Spinal cord (tissue), 10 donors: ENCODE results near the gene MB21D2. TPM values are rescaled to one million over a fixed set of nuclear protein-coding genes. Genes with fewer than 3 reads are reported as not detected.

Experiments
- DNase-seq, 6 donors: peaks; one replicate each; pipeline versions ENCODE4 v3.0.0 to v3.0.0-alpha.2; 2013 to 2015; ENCODE audit warnings: low spot score in 6 of 6, low read depth in 4 of 6
- H3K27ac ChIP-seq: one replicate; pipeline ENCODE4 v1.5.1; 2013; ENCODE audit warnings: low read depth, low read length, control low read depth
- H3K27me3 ChIP-seq: one replicate; pipeline ENCODE4 v1.6.1; 2013; ENCODE audit warnings: low read length; ENCODE audit not compliant: control insufficient read depth, insufficient read depth
- H3K36me3 ChIP-seq: one replicate; pipeline ENCODE4 v1.6.1; 2013; ENCODE audit warnings: low read length; ENCODE audit not compliant: control insufficient read depth, insufficient read depth
- H3K4me1 ChIP-seq: one replicate; pipeline ENCODE4 v1.6.1; 2013; ENCODE audit warnings: low read length; ENCODE audit not compliant: control insufficient read depth, insufficient read depth
- H3K4me3 ChIP-seq: one replicate; pipeline ENCODE4 v1.5.1; 2013; ENCODE audit warnings: low read depth, low read length, control low read depth
- H3K9me3 ChIP-seq: one replicate; pipeline ENCODE4 v1.6.1; 2013; ENCODE audit warnings: low read length; ENCODE audit not compliant: control insufficient read depth, insufficient read depth
- WGBS: methylation state at CpG from one replicate; pipeline ENCODE4 v1.1.5; 2013; ENCODE audit warnings: missing lambda C conversion rate; ENCODE audit not compliant: insufficient coverage; 5-methylcytosine and 5-hydroxymethylcytosine counted together
- polyA plus RNA-seq, 2 donors: library from polyadenylated mRNA; unstranded; fragments of 120-200 nt; gene quantifications; one replicate each; pipeline ENCODE4 v1.2.1, GENCODE V29; 2013; ENCODE audit not compliant: insufficient read length in 2 of 2
- total RNA-seq, 2 donors: library from RNA; depleted of rRNA in 1 of 2; stranded (reverse); fragments of 120-200 nt in 1 of 2; fragments of >200 nt in 1 of 2; gene quantifications; one replicate each; pipeline versions ENCODE4 v1.2.3 to v1.2.4, GENCODE V29; 2013 to 2014
- donor health status: healthy.

The MB21D2 gene
- total and polyA plus RNA-seq, 4 donors: 9.5 to 23.4 (median 21.1) TPM

DNA sequence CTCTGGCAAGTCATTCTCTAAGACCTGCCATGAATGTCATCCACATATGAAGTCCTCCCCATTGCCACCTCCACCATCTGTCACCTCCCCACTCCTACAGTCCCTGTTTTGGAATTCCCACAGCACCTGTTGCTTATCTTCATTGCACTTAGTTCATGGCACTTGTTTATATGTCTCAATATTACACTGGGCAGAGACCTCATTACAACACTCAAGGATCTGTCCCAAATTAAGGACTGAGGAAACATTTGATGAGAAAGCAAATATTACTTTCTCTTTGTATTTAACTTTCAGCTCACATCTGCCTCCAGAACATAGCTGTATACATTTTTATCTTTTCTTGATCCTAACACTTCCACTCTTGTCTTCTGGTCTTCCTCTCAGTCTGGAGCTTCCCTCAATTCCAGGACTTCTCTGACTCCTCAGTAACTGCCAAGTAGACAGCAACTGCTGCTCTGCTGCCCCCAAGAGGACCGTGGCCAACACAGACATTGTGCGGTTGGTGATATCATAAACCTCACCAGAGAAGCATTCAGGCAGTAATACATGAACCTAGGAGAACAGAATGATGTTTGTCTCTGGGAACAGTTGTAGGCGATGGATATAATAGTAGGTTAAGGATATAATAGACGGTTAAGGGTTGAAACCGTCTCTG is 145.3 kb downstream of the MB21D2 start:
- Histone ChIP-seq H3K4me3 (no peak overlapping the region), H3K27ac (no peak overlapping the region), H3K4me1 (no peaks in the 10 kb centered on the region), H3K9me3 (peaks cover 2% of the 10 kb centered on the region), H3K36me3 (no peaks in the 10 kb centered on the region), H3K27me3 (no peaks in the 10 kb centered on the region)
- 20% methylated on average over 2 of the region's 5 CpGs for WGBS
- DNase-seq: peak in 2 of 6 donors; percentile 5 to 29

DNA sequence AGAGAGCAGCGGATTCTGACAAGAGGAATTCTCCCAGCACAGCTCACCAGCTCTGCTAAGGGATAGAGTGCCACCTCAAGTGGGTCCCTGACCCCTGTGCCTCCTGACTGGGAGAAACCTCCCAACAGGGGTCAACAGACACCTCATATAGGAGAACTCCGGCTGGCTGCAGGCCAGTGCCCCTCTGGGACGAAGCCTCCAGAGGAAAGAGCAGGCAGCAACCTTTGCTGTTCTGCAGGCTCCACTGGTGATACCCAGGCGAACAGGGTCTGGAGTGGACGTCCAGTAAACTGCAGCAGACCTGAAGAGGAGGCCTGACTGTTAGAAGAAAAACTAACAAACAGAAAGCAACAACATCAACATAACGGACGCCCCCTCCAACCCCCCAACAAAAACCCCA is 159.0 kb downstream of the MB21D2 start:
- Histone ChIP-seq H3K9me3 (no peaks in the 10 kb centered on the region), H3K4me1 (no peaks in the 10 kb centered on the region), H3K4me3 (no peak overlapping the region), H3K27ac (no peak overlapping the region), H3K36me3 (no peaks in the 10 kb centered on the region), H3K27me3 (no peaks in the 10 kb centered on the region)
- WGBS: 86% methylated on average over 7 of the region's 7 CpGs
- no peak for DNase-seq

DNA sequence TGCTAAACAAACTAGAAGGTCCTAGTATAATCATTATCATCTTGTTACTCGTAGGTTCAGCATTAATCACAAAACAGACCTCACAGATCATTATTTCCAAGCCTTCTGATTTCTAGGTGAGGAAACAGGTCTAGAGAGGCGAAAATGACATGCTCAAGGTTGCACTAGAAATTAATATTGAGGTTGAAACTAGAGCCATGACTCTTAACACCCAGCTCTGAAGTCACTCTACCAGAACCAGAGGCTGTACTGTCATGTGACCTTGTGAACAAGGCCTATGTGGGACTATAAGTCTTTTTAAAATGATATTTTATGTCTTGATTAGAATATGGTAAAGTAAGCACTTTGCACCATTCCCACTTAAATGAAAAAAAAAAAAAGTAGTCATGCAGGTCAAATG is 166.5 kb downstream of the MB21D2 start:
- Histone ChIP-seq H3K27me3 (no peaks in the 10 kb centered on the region), H3K9me3 (no peaks in the 10 kb centered on the region), H3K36me3 (no peaks in the 10 kb centered on the region), H3K4me1 (no peaks in the 10 kb centered on the region), H3K27ac (no peak overlapping the region), H3K4me3 (no peak overlapping the region)
- DNase-seq: no peak
- no CpG with 5 or more reads among the region's 2 CpGs for WGBS

DNA sequence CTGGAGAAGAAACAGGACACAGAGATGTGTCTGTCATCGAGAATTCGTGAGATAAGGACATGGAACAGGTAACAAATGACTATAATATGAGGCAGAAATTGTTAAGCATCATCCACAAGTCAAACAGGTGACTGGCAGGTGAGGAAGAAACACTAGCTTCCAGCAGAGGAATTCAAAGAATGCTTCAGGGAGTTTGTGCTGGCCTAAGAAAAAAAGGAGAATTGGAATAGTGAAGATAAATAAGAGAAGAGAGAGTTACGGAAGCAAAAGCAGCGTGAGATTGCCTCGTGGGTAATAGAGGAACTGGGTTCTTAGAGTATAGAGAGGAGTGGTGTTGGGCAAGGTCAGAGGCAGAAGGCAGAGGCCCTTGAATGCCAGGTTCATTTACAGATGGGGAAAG is 167.5 kb downstream of the MB21D2 start:
- Histone ChIP-seq H3K4me3 (no peak overlapping the region), H3K4me1 (no peaks in the 10 kb centered on the region), H3K27me3 (no peaks in the 10 kb centered on the region), H3K36me3 (no peaks in the 10 kb centered on the region), H3K9me3 (no peaks in the 10 kb centered on the region), H3K27ac (no peak overlapping the region)
- 72% methylated on average over 3 of the region's 5 CpGs for WGBS
- no peak for DNase-seq

DNA sequence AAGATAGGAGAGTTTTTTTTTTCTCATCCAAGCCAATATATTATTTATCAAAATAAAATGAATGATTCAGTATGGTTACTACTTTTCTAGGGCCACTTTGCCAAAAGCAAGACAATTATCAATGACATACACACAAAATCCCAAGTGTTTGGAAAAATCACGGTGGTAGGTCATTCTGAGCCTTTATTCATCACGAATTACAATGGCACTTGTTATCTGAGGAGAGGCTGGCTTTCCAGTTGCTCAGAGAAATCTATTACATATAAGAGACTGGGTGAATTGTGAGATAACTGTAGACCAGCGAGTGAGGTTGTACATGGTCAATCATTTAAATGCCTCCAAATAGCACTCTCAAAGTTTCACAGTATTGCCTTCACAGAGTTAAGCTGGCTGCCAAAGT is 169.9 kb downstream of the MB21D2 start:
- no peak for DNase-seq
- Histone ChIP-seq H3K9me3 (no peaks in the 10 kb centered on the region), H3K4me1 (no peaks in the 10 kb centered on the region), H3K27me3 (no peaks in the 10 kb centered on the region), H3K27ac (peak overlapping the region; percentile 33), H3K4me3 (no peak overlapping the region), H3K36me3 (no peaks in the 10 kb centered on the region)
- 80% methylated on average over 1 of the region's 3 CpGs for WGBS

DNA sequence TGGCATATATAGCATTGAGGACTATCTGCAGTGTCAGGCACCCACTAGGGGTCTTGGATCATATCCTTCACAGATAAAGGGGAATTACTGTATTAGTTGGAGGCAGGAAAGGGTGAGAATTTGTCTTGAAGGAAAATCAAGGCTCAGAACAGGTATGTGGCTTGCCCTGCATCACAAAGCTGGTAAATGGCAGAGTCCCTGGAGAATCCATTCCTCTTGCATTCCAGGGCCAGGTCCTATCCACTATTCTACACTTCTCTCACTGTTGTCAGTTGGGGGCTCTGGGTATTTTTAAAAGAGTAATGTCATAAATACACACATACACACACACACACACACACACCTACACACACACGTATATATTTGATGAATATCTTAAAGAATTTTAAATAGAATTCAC is 170.5 kb downstream of the MB21D2 start:
- Histone ChIP-seq H3K36me3 (no peaks in the 10 kb centered on the region), H3K4me3 (no peak overlapping the region), H3K27ac (no peak overlapping the region), H3K9me3 (no peaks in the 10 kb centered on the region), H3K27me3 (no peaks in the 10 kb centered on the region), H3K4me1 (no peaks in the 10 kb centered on the region)
- no CpG with 5 or more reads among the region's 1 CpG for WGBS
- DNase-seq: no peak

Other genes starting within 250 kb of the MB21D2 start
- gene FGF12, start 190.3 kb downstream of the MB21D2 start, total RNA-seq: 100 to 1,000 TPM in 1 of 2 donors, 10 to 100 TPM in 1; 34.1 to 113 TPM
- gene FGF12, start 190.3 kb downstream of the MB21D2 start, polyA plus RNA-seq: 10 to 100 TPM; 61.5 to 94.5 TPM